ENCODE results near the gene ST3GAL2. TPM values are rescaled to one million over a fixed set of nuclear protein-coding genes. Genes with fewer than 3 reads are reported as not detected.
A peak's percentile ranks its signal among the peaks of the same experiment; 100 is the strongest.

Gene ST3GAL2
- total and polyA plus RNA-seq, 9 donors: 6.2 to 49.7 (median 23.4) TPM

DNA sequence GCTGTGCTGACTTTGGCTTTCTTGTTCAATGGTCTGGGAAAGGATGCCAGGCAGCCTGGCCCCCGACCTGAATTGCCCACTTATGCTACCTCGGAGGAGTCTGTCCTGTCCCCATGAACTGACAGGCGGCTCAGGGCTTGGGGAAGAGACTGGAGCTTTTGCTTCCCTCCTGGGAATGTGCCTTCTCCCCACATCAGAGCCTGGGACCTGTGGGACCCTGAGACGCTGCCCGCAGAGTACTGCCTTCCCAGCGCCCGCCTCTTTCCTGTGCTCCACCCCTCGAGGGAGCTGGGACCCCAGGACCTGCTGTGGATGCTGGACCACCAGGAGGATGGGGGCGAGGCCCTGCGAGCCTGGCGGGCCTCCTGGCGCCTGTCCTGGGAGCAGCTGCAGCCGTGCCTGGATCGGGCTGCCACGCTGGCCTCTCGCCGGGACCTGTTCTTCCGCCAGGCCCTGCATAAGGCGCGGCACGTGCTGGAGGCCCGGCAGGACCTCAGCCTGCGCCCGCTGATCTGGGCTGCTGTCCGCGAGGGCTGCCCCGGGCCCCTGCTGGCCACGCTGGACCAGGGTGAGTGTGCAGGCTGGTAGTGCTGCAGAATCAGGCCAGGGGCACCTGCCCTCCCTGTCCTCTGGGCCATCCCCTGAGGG lies 34.0 kb upstream of the ST3GAL2 start:
- Histone ChIP-seq H3K4me1 (ENCODE audit: insufficient read depth) (no peaks in the 10 kb centered on the region), H3K27ac (no peak overlapping the region), H3K9me3 (no peaks in the 10 kb centered on the region), H3K27me3 (no peaks in the 10 kb centered on the region), H3K4me3 (no peak overlapping the region), H3K36me3 (peaks cover 3% of the 10 kb centered on the region)
- intact Hi-C loops (cut with DNase I): loop anchor here in 1 of 4 donors (5.0 kb wide), 1 partner anchor 101 kb away; no protein-coding TSS in a partner anchor
- 85 to 93% (median 89%) methylated on average over 28 of the region's 28 CpGs for WGBS, 3 donors
- DNase-seq: no peak
- TF ChIP-seq POLR2A (IDR thresholded peaks at IDR 0.05) (no peak), EP300 (IDR thresholded peaks at IDR 0.05) (no peak)
- TF ChIP-seq, protein P1, sequence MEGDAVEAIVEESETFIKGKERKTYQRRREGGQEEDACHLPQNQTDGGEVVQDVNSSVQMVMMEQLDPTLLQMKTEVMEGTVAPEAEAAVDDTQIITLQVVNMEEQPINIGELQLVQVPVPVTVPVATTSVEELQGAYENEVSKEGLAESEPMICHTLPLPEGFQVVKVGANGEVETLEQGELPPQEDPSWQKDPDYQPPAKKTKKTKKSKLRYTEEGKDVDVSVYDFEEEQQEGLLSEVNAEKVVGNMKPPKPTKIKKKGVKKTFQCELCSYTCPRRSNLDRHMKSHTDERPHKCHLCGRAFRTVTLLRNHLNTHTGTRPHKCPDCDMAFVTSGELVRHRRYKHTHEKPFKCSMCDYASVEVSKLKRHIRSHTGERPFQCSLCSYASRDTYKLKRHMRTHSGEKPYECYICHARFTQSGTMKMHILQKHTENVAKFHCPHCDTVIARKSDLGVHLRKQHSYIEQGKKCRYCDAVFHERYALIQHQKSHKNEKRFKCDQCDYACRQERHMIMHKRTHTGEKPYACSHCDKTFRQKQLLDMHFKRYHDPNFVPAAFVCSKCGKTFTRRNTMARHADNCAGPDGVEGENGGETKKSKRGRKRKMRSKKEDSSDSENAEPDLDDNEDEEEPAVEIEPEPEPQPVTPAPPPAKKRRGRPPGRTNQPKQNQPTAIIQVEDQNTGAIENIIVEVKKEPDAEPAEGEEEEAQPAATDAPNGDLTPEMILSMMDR (IDR thresholded peaks at IDR 0.05): no peak

- intact Hi-C loops (cut with DNase I): loop anchor here in 1 of 4 donors (5.0 kb wide), 1 partner anchor 99 kb away; no protein-coding TSS in a partner anchor
- peak in 1 of 5 donors; percentile 62 for DNase-seq
- TF ChIP-seq, protein P1 (IDR thresholded peaks at IDR 0.05): no peak
- TF ChIP-seq EP300 (IDR thresholded peaks at IDR 0.05) (no peak), POLR2A (IDR thresholded peaks at IDR 0.05) (no peak)
- Histone ChIP-seq H3K4me3 (no peak overlapping the region), H3K9me3 (no peaks in the 10 kb centered on the region), H3K27me3 (no peaks in the 10 kb centered on the region), H3K4me1 (ENCODE audit: insufficient read depth) (peaks cover 4% of the 10 kb centered on the region), H3K36me3 (no peaks in the 10 kb centered on the region), H3K27ac (no peak overlapping the region)
- WGBS, 3 donors: 55 to 68% (median 63%) methylated on average over 17 of the region's 17 CpGs
Measured at GRCh38 chr16:70470927-70471341, 32.0 kb upstream of the ST3GAL2 start.

GRCh38 chr16:70470141-70470926 lies 31.4 kb upstream of the ST3GAL2 start:
- Histone ChIP-seq H3K27me3 (no peaks in the 10 kb centered on the region), H3K4me3 (no peak overlapping the region), H3K4me1 (ENCODE audit: insufficient read depth) (peaks cover 4% of the 10 kb centered on the region), H3K27ac (no peak overlapping the region), H3K36me3 (no peaks in the 10 kb centered on the region), H3K9me3 (no peaks in the 10 kb centered on the region)
- TF ChIP-seq, protein P1 (IDR thresholded peaks at IDR 0.05): no peak
- TF ChIP-seq POLR2A (IDR thresholded peaks at IDR 0.05) (no peak), EP300 (IDR thresholded peaks at IDR 0.05) (no peak)
- DNase-seq: no peak
- intact Hi-C loops (cut with DNase I): loop anchor here in 1 of 4 donors (5.0 kb wide), 1 partner anchor 98 kb away; no protein-coding TSS in a partner anchor
- WGBS, 3 donors: 83 to 90% (median 87%) methylated on average over 10 of the region's 10 CpGs

DNA sequence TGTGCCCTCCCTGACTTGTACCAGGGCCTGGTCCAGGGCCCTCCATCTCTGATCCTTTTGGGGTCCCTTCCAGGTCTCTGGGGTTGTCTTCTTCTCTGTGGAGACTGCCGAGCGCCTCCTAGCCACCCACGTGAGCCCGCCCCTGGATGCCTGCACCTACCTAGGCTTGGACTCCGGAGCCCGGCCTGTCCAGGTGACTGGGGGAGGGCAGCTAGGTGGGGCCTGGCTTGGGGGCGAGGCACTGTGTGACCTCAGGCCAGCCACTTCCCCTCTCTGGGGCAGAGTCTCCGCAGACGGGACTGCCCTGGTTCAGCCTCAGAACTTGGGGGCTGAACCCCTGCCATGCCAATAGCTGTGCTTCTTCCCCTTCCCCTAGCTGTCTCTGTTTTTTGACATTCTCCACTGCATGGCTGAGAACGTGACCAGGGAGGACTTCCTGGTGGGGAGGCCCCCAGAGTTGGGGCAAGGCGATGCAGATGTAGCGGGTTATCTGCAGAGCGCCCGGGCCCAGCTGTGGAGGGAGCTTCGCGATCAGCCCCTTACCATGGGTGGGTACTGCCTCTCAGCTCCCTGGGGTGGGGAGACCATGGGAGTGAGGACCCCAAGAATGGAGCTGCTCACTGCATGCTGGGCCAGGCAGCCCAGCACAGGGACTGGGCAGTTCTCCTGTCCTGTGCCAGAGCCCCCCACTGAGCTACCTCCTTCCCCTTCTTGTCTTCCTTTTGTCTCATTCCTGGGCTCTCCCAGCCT lies 30.1 kb upstream of the ST3GAL2 start:
- 93 to 97% (median 95%) methylated on average over 16 of the region's 16 CpGs for WGBS, 3 donors
- no peak for DNase-seq
- intact Hi-C loops (cut with DNase I): no loop called here
- Histone ChIP-seq H3K4me1 (ENCODE audit: insufficient read depth) (peaks cover 4% of the 10 kb centered on the region), H3K4me3 (no peak overlapping the region), H3K9me3 (no peaks in the 10 kb centered on the region), H3K27ac (no peak overlapping the region), H3K36me3 (no peaks in the 10 kb centered on the region), H3K27me3 (no peaks in the 10 kb centered on the region)
- no peak for TF ChIP-seq EP300 (IDR thresholded peaks at IDR 0.05)

Measured in ovary (tissue), 9 donors.